Neuronal stem cell (in vitro differentiated cells): Measurements from ENCODE around the gene LRMDA.

Experiments
- DNase-seq: peaks from one replicate; pipeline ENCODE4 v3.0.0-alpha.2; 2013; ENCODE audit warnings: low spot score
- H2AFZ ChIP-seq: one replicate; pipeline ENCODE4 v1.6.1; 2013; ENCODE audit warnings: mild to moderate bottlenecking, low read length, inconsistent platforms
- H2AK5ac ChIP-seq: 2 replicates; pipeline ENCODE4 v1.6.1; 2013; ENCODE audit warnings: low read depth, mild to moderate bottlenecking, inconsistent platforms, low read length, moderate library complexity, mixed read lengths
- H2BK120ac ChIP-seq: 2 replicates; pipeline ENCODE4 v1.6.1; 2013; ENCODE audit warnings: low read depth, mild to moderate bottlenecking, inconsistent platforms, low read length, moderate library complexity, mixed read lengths
- H2BK12ac ChIP-seq: one replicate; pipeline ENCODE4 v1.6.1; 2013; ENCODE audit warnings: low read length, inconsistent platforms
- H2BK15ac ChIP-seq: 2 replicates; pipeline ENCODE4 v1.6.1; 2013; ENCODE audit warnings: mild to moderate bottlenecking, low read length, inconsistent platforms, mixed read lengths
- H2BK5ac ChIP-seq: one replicate; pipeline ENCODE4 v1.6.1; 2013; ENCODE audit warnings: inconsistent platforms, mild to moderate bottlenecking, low read length, moderate library complexity
- H3K14ac ChIP-seq: one replicate; pipeline ENCODE4 v1.6.1; 2013; ENCODE audit warnings: low read length, inconsistent platforms
- H3K18ac ChIP-seq: 2 replicates; pipeline ENCODE4 v1.6.1; 2013; ENCODE audit warnings: low read length, inconsistent platforms
- H3K23ac ChIP-seq: 2 replicates; pipeline ENCODE4 v1.6.1; 2013; ENCODE audit warnings: low read depth, mild to moderate bottlenecking, mixed read lengths, low read length, inconsistent platforms; ENCODE audit not compliant: poor library complexity
- H3K27ac ChIP-seq: replicated peaks from 3 replicates; pipeline ENCODE4 v1.5.1; 2013; ENCODE audit warnings: low read length, inconsistent platforms
- H3K27me3 ChIP-seq, 3 experiments: 2 replicates each; pipeline ENCODE4 v1.6.1; 2013; ENCODE audit warnings: low read length in 3 of 3, mild to moderate bottlenecking in 2 of 3, inconsistent platforms in 1 of 3, low read depth in 1 of 3, mixed read lengths in 1 of 3, moderate library complexity in 1 of 3; ENCODE audit not compliant: control insufficient read depth in 3 of 3, insufficient read depth in 3 of 3
- H3K36me3 ChIP-seq, 2 donors: replicated peaks in 1 of 2; 2 replicates each; pipeline ENCODE4 v1.6.1; 2013; ENCODE audit warnings: low read length in 2 of 2; ENCODE audit not compliant: control insufficient read depth in 2 of 2, insufficient read depth in 2 of 2
- H3K4ac ChIP-seq: 2 replicates; pipeline ENCODE4 v1.6.1; 2013; ENCODE audit warnings: inconsistent platforms, mild to moderate bottlenecking, low read length, moderate library complexity
- H3K4me1 ChIP-seq, 2 donors: 1 replicate in 1 of 2; 2 replicates in 1 of 2; pipeline ENCODE4 v1.6.1; 2013; ENCODE audit warnings: low read length in 2 of 2, low read depth in 1 of 2; ENCODE audit not compliant: control insufficient read depth in 2 of 2, insufficient read depth in 1 of 2
- H3K4me2 ChIP-seq: one replicate; pipeline ENCODE4 v1.6.1; 2013; ENCODE audit warnings: mild to moderate bottlenecking, low read length, inconsistent platforms; ENCODE audit not compliant: insufficient read depth, poor library complexity, severe bottlenecking
- H3K4me3 ChIP-seq, 2 donors: 2 replicates each; pipeline ENCODE4 v1.5.1; 2013; ENCODE audit warnings: low read length in 2 of 2, mild to moderate bottlenecking in 2 of 2, inconsistent platforms in 1 of 2, moderate library complexity in 1 of 2
- H3K79me1 ChIP-seq: one replicate; pipeline ENCODE4 v1.6.1; 2013; ENCODE audit warnings: low read depth, mild to moderate bottlenecking, inconsistent platforms, low read length, moderate library complexity
- H3K9ac ChIP-seq: one replicate; pipeline ENCODE4 v1.6.1; 2013; ENCODE audit warnings: mild to moderate bottlenecking, low read depth, low read length, inconsistent platforms; ENCODE audit not compliant: poor library complexity
- H3K9me3 ChIP-seq, 2 donors: replicated peaks in 1 of 2; 2 replicates each; pipeline versions ENCODE3 to v1.6.1; 2013; ENCODE audit warnings: low read length in 2 of 2, mild to moderate bottlenecking in 2 of 2, inconsistent platforms in 1 of 2, low read depth in 1 of 2, mixed read lengths in 1 of 2, moderate library complexity in 1 of 2; ENCODE audit not compliant: control insufficient read depth in 2 of 2, insufficient read depth in 1 of 2
- H4K8ac ChIP-seq: one replicate; pipeline ENCODE4 v1.6.1; 2013; ENCODE audit warnings: low read depth, mild to moderate bottlenecking, inconsistent platforms, low read length, moderate library complexity
- H4K91ac ChIP-seq: one replicate; pipeline ENCODE4 v1.6.1; 2013; ENCODE audit warnings: low read length, low read depth, mild to moderate bottlenecking, inconsistent platforms; ENCODE audit not compliant: poor library complexity
- WGBS, 2 donors: extraction: QIAGEN DNeasy Blood & Tissue Kit; methylation state at CpG; one replicate each; pipeline ENCODE4 v1.1.7; 2013; ENCODE audit warnings: missing lambda C conversion rate in 2 of 2, mixed read lengths in 1 of 2; ENCODE audit not compliant: insufficient read length in 2 of 2, insufficient replicate concordance in 1 of 2; ENCODE audit errors: extremely low coverage in 2 of 2; 5-methylcytosine and 5-hydroxymethylcytosine counted together

The LRMDA gene

GRCh38 chr10:75880031-75880775, 448.8 kb downstream of the LRMDA start:
- no peak overlapping the region for H2AK5ac ChIP-seq
- no CpG with 5 or more reads among the region's 4 CpGs for WGBS, 2 donors
- H3K14ac ChIP-seq = no peak overlapping the region
- no peak overlapping the region for H2BK15ac ChIP-seq
- DNase-seq = no peak
- no peaks in the 10 kb centered on the region for H3K4me1 ChIP-seq
- H3K27ac ChIP-seq = no peak overlapping the region
- H4K91ac ChIP-seq = no peak overlapping the region
- H2BK12ac ChIP-seq = no peak overlapping the region
- no peaks in the 10 kb centered on the region for H3K36me3 ChIP-seq
- no peak overlapping the region for H3K4me3 ChIP-seq
- H2AFZ ChIP-seq = no peak overlapping the region
- H3K4ac ChIP-seq = no peak overlapping the region
- H4K8ac ChIP-seq = no peak overlapping the region
- no peak overlapping the region for H3K4me2 ChIP-seq
- H3K23ac ChIP-seq = no peak overlapping the region
- no peak overlapping the region for H2BK120ac ChIP-seq
- H3K9me3 ChIP-seq = no peaks in the 10 kb centered on the region
- no peaks in the 10 kb centered on the region for H3K27me3 ChIP-seq
- H3K18ac ChIP-seq = no peak overlapping the region
- H2BK5ac ChIP-seq = no peak overlapping the region
- no peak overlapping the region for H3K9ac ChIP-seq
- no peaks in the 10 kb centered on the region for H3K79me1 ChIP-seq

- no peak overlapping the region for H2BK15ac ChIP-seq
- H3K14ac ChIP-seq = no peak overlapping the region
- no peak overlapping the region for H2BK12ac ChIP-seq
- H2BK5ac ChIP-seq = no peak overlapping the region
- no peaks in the 10 kb centered on the region for H3K27me3 ChIP-seq
- no peak overlapping the region for H2AK5ac ChIP-seq
- H3K9ac ChIP-seq = no peak overlapping the region
- no peaks in the 10 kb centered on the region for H3K36me3 ChIP-seq
- no peaks in the 10 kb centered on the region for H3K79me1 ChIP-seq
- H2BK120ac ChIP-seq = no peak overlapping the region
- H4K8ac ChIP-seq = no peak overlapping the region
- no peak for DNase-seq
- no peaks in the 10 kb centered on the region for H3K4me1 ChIP-seq
- no peak overlapping the region for H3K23ac ChIP-seq
- no peak overlapping the region for H3K4me3 ChIP-seq
- no peaks in the 10 kb centered on the region for H3K9me3 ChIP-seq
- H2AFZ ChIP-seq = no peak overlapping the region
- no peak overlapping the region for H3K4ac ChIP-seq
- H4K91ac ChIP-seq = no peak overlapping the region
- WGBS, 2 donors = no CpG with 5 or more reads among the region's 9 CpGs
- H3K18ac ChIP-seq = no peak overlapping the region
- no peak overlapping the region for H3K4me2 ChIP-seq
- H3K27ac ChIP-seq = no peak overlapping the region
Observed at GRCh38 chr10:75883081-75884072, 452.0 kb downstream of the LRMDA start.

DNA sequence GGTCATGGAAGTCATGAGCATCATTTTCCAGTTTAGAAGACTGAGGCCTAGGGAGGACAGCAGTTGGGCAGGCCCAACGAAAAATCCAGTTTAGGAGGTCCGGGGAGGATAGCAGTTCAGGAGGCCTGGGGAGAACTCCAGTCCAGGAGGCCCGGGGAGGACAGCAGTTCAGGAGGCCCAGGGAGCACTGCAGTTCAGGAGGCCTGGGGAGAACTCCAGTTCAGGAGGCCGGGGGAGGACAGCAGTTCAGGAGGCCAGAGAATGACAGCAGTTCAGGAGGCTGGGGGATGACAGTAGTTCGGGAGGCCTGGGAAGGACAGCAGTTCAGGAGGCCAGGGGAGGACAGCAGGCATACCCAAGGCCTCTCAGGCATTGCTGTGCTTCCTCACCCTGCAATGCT, 453.4 kb downstream of the LRMDA start:
- WGBS, 2 donors = no CpG with 5 or more reads among the region's 5 CpGs
- no peak overlapping the region for H3K14ac ChIP-seq
- H3K4me2 ChIP-seq = no peak overlapping the region
- no peak overlapping the region for H2BK120ac ChIP-seq
- H3K9ac ChIP-seq = no peak overlapping the region
- H2BK15ac ChIP-seq = no peak overlapping the region
- no peaks in the 10 kb centered on the region for H3K79me1 ChIP-seq
- H3K4ac ChIP-seq = no peak overlapping the region
- no peaks in the 10 kb centered on the region for H3K36me3 ChIP-seq
- no peak overlapping the region for H4K8ac ChIP-seq
- H3K4me1 ChIP-seq = no peaks in the 10 kb centered on the region
- no peaks in the 10 kb centered on the region for H3K27me3 ChIP-seq
- H3K9me3 ChIP-seq = no peaks in the 10 kb centered on the region
- H4K91ac ChIP-seq = no peak overlapping the region
- no peak overlapping the region for H2AFZ ChIP-seq
- no peak overlapping the region for H3K23ac ChIP-seq
- no peak overlapping the region for H2BK5ac ChIP-seq
- H2BK12ac ChIP-seq = no peak overlapping the region
- no peak overlapping the region for H3K4me3 ChIP-seq
- H2AK5ac ChIP-seq = no peak overlapping the region
- H3K18ac ChIP-seq = peak overlapping the region; percentile 11
- H3K27ac ChIP-seq = no peak overlapping the region
- no peak for DNase-seq

DNA sequence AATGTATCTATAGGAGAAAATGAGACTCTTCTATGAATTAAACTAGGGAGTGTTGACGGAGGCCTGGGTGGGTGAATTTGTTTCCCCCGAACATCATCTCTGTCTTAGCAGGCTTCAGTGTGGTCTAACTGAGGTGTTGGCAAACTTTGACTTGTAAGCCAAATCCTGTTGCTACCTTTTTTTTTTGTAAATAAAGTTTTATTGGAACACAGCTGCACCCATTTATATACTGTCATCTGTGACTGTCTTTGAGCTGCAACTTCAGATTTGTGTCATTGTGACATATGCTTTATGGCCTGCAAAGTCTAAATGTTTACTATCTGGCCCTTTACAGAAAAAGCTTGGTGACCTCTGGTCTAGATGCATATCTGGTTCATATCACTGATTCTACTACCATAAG, 455.9 kb downstream of the LRMDA start:
- no peak overlapping the region for H2AK5ac ChIP-seq
- no peak overlapping the region for H3K9ac ChIP-seq
- no peak overlapping the region for H3K18ac ChIP-seq
- no peak for DNase-seq
- H3K36me3 ChIP-seq = no peaks in the 10 kb centered on the region
- WGBS, 2 donors = no CpG with 5 or more reads among the region's 2 CpGs
- no peak overlapping the region for H4K91ac ChIP-seq
- no peak overlapping the region for H2BK12ac ChIP-seq
- H3K79me1 ChIP-seq = no peaks in the 10 kb centered on the region
- H3K9me3 ChIP-seq = no peaks in the 10 kb centered on the region
- H3K23ac ChIP-seq = no peak overlapping the region
- H3K4ac ChIP-seq = no peak overlapping the region
- H3K14ac ChIP-seq = no peak overlapping the region
- no peak overlapping the region for H3K27ac ChIP-seq
- H2BK5ac ChIP-seq = no peak overlapping the region
- no peaks in the 10 kb centered on the region for H3K27me3 ChIP-seq
- H3K4me3 ChIP-seq = no peak overlapping the region
- H2BK120ac ChIP-seq = no peak overlapping the region
- no peak overlapping the region for H3K4me2 ChIP-seq
- no peak overlapping the region for H2BK15ac ChIP-seq
- no peak overlapping the region for H4K8ac ChIP-seq
- no peaks in the 10 kb centered on the region for H3K4me1 ChIP-seq
- no peak overlapping the region for H2AFZ ChIP-seq
